ENCODE data around the gene YIF1B.

YIF1B gene

GRCh38 chr19:38304352-38304865 lies 11.3 kb downstream of the YIF1B start:
- no peak for ATAC-seq

GRCh38 chr19:38303517-38304351 lies 12.0 kb downstream of the YIF1B start, which contains the start of gene C19orf33:
C19orf33 (plus strand) TSS chr19:38304251; CDS start chr19:38304262, 11 bp downstream.
- no peak for ATAC-seq

GRCh38 chr19:38298821-38299680 lies 16.7 kb downstream of the YIF1B start:
- no peak for ATAC-seq

GRCh38 chr19:38294090-38294489 lies 21.7 kb downstream of the YIF1B start:
- no peak for ATAC-seq

- no peak for ATAC-seq
Observed at GRCh38 chr19:38293281-38293680, 22.5 kb downstream of the YIF1B start.

- no peak for ATAC-seq
Observed at GRCh38 chr19:38291855-38292254, 23.9 kb downstream of the YIF1B start.

GRCh38 chr19:38290631-38291147 lies 25.1 kb downstream of the YIF1B start:
- ATAC-seq, result no peak

- no peak for ATAC-seq
Observed at GRCh38 chr19:38289955-38290354, 25.8 kb downstream of the YIF1B start.

- ATAC-seq, result no peak
Observed at GRCh38 chr19:38288123-38288855, 27.5 kb downstream of the YIF1B start.

- ATAC-seq, result no peak
Observed at GRCh38 chr19:38287604-38288003, 28.1 kb downstream of the YIF1B start.

- no peak for ATAC-seq
Observed at GRCh38 chr19:38285567-38285966, 30.2 kb downstream of the YIF1B start.

GRCh38 chr19:38284422-38284821 lies 31.3 kb downstream of the YIF1B start:
- ATAC-seq, result no peak

GRCh38 chr19:38283271-38283670 lies 32.5 kb downstream of the YIF1B start:
- ATAC-seq, result no peak

- no peak for ATAC-seq
Observed at GRCh38 chr19:38281811-38282566, 33.8 kb downstream of the YIF1B start.

GRCh38 chr19:38280030-38280921 lies 35.5 kb downstream of the YIF1B start:
- ATAC-seq, result no peak

- no peak for ATAC-seq
Observed at GRCh38 chr19:38278751-38279150, 37.0 kb downstream of the YIF1B start.

GRCh38 chr19:38277969-38278680 lies 37.6 kb downstream of the YIF1B start:
- no peak for ATAC-seq

GRCh38 chr19:38277549-38277948 lies 38.2 kb downstream of the YIF1B start:
- no peak for ATAC-seq

- ATAC-seq, result no peak
Observed at GRCh38 chr19:38276942-38277517, 38.7 kb downstream of the YIF1B start.

GRCh38 chr19:38274739-38275138 lies 41.0 kb downstream of the YIF1B start:
- no peak for ATAC-seq
